Mucosa of gallbladder (tissue), 1 donor: ENCODE results near the gene DDAH1. TPM values are rescaled to one million over a fixed set of nuclear protein-coding genes. Genes with fewer than 3 reads are reported as not detected.

ENCODE experiments used
- DNase-seq: peaks from one replicate; pipeline ENCODE4 v3.0.0-alpha.2; 2020; ENCODE audit warnings: low spot score
- total RNA-seq: library from RNA; stranded (reverse); gene quantifications from one replicate; pipeline ENCODE4 v1.2.1, GENCODE V29; 2021
- donor health status: DM: no; HTN: no; CAD: no.

Gene DDAH1
- total RNA-seq, 1 donor from 2014 or later: 128 TPM

DNA sequence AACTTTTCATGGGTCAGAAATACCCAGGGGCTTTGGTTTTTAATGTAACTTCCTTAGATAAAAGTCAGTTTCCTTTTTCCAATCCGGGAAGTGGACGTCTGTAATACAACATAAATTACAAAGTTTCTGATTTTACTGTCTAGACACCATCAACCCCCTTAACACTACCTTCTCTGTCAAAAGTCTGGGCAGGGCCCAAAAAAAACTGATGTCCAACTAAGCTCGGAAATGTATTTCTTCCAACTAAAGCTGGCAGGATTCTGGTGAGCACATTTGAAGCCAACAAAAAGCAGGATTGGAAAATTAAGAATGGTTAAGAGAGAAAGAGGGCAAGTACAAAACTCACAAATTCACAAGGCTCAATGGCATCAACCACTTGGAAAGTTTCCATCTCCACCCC, 24.3 kb downstream of the DDAH1 start:
- no peak for DNase-seq

DNA sequence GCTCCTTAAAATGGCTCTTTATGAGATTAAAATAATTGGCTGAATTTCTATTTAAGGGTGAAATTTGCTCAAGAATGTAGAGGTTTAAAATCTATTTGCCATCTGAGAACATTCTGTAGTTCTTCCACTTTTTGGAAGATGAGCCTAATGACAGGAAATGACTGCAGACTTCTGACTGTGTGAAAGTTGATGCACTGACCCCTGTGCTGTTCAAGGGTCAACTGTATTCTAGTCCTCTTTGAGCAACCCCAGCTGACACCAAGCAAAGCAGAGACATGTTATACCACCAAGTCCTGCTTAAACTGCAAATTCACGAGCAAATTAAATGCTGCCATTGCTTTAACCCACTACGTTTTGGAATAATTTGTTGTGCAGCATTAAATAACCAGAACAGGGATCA, 26.6 kb downstream of the DDAH1 start:
- no peak for DNase-seq

DNA sequence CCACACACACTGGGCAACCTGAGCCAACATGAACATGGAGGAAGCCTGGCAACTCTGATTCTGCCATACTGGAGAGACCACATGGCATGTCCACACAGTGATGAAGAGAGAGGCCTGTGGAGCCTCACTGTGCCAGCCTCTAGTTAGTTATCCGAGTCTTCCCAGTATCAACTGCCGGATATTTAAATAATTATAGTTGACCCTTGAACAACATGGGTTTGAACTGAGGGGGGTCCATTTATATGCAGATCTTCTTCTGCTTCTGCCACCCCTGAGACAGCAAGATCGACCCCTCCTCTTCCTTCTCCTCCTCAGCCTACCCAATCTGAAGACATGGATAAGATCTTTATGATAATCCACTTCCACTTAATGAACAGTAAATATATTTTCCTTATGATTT, 27.8 kb downstream of the DDAH1 start:
- no peak for DNase-seq

DNA sequence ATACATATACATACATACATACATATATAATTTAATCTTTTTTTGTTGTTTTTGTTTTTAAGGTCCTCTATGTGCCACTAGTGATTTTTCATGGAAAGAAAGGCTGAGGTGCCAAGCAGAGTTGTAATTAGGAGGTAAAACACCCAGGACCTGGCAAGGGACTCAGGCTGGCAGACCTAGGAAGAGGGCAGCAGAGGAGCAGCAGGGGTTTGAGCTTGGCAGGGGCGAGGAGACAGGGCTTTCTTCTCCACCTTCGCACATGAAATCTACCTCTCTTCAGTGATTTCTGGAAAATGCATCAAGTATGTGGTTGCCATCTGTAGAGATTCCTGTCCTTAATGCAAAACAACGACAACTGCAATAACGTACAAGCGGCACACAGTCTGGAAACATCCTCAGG, 31.9 kb downstream of the DDAH1 start:
- DNase-seq: no peak

DNA sequence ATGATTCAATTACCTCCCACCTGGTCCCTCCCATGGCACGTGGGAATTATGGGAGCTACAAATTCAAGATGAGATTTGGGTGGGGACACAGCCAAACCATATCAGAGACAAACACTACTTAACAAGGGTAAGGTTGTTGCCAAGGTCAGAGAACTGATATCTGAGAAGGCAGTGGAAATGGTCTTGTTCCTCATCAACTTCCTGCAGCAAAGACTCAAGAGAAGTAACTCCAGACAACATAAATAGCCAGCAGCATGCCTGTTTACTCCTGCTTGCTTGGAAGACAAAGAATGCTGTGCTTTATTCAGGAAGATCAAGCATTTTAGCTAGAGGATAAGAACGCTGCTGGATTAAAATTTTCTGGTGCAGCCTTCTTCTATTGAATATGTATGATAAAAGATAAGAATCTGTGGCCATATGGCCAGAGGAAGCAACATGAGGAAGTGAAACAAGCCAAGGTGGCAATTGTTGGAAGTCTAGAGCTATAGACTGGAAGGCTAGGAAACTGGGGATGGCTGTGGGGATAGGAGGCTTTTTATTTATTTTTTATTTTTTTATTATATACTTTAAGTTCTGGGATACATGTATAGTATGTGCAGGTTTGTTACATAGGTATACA, 36.4 kb downstream of the DDAH1 start:
- no peak for DNase-seq

DNA sequence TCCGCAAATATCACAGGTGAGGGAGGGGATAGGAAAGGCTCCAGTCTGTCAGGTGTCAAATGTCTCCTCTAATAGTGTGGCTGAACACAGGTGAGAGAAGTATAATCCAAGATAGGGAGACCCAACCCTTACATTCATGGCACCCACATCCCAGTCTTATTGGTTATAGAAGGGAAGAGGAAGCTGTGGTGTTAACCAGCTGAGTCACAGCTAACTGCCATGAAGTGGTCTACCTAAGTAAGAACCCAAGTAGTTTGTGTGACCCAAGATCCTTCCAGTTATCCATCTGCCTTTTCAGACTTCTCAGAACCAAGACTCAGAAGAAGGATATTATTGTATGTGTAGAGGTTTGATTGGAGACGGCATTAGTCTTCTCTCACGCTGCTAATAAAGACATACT, 37.1 kb downstream of the DDAH1 start:
- DNase-seq: no peak

DNA sequence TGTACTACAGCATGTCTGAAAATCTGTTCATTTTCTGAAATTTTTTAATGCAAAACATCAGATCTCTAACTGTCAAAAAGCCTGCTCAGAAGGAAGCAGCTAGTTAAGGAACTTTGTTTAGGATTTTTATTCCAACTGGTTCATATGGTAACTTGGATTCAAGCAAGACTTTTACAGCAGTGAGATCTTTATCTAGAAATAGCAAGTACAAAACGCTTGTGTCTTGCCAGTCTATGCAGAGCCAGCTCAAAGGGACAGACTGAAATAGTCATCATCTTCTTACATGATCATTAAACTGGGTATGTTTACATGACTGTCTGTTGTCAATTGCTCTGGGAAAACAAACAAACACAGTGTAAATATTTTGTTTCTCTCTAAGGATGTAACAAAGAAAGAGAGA, 37.6 kb downstream of the DDAH1 start:
- no peak for DNase-seq

DNA sequence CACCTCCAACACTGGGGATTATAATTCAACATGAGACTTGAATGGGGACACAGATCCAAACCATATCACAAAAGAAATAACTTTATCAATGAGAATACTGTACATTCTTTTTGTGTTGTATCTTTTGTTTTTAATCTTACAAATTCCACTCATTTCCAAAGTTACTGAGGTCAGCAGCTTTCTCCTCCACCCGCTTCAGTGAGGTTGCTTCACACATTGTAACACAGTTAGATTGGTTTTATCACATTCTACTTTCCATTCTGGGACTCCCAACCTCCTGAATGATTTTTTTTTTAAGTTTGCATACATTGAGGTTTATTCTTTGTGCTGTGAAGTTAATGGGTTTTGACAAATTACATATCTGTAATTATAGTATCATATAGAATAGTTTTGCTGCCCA, 43.8 kb downstream of the DDAH1 start:
- DNase-seq: no peak

DNA sequence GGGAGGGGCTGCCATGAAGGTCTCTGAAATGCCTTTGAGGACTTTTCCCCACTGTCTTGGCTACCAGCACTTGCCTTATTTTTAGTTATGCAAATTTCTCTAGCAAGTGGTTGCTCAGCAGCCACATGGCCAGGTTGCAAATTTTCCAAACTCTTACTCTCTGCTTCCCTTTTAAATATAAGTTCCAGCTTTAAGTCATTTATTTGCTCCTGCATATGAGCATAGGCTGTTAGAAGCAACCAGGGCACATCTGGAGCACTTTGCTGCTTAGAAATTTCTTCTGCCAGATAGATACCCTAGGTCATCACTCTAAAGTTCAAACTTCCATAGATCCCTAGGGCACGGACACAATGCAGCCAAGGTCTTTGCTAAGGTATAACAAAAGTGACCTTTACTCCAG, 44.8 kb downstream of the DDAH1 start:
- DNase-seq: no peak

DNA sequence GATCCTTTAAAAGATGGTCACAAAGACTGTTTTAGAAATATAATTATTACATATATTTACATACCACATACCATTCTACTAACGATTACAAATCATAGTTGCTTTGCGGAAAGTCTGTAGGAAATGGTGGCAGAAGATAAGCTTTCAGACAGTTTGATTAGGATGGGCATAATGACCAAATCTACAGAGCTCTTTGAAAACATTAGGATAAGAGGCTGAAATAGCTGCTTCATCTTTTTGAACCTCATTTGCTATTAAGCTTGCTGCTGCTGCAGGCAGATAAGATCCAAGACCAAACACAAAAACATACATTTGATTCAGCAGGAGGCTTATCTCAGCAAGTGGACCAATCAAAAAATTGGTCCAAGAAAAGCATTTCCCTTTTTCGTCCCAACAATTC, 47.1 kb downstream of the DDAH1 start:
- DNase-seq: no peak

DNA sequence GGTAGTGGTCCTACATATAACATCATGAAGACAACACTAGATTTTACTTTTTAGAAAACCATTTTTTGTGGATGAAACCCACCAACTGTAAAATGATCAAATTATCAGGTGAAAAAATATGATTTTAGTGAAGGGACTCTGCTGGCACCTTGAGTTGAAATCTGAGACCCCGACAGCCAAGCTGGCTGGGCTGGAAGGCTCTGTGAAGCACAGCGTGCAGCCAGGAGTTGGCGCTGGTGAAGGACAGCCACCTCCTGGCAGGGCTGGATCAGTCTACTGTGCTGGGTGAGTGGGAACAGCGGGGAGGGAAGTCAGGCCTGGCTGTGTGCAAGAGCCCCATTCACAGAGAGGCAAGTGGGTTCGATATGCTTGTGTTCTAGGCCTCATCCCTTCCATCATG, 47.9 kb downstream of the DDAH1 start:
- no peak for DNase-seq

DNA sequence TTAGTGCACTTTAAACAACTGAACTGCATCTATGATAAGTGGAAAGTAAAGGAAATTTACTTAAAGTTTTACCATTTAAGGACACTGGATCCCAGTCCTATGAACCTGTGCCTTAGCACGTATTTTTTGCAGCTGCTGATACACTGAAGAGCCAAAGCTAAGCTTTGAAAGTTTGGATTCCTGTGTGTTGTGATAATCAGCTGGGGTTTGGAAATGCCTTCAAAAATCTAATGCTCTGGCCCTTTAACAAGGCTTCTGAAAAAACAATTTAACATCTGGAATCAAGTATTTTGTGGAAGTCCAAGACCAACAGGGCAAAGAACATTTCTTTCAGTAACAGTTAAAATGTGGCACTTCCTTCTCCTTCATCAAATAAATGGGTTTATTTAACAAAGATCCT, 51.8 kb downstream of the DDAH1 start:
- DNase-seq: no peak

DNA sequence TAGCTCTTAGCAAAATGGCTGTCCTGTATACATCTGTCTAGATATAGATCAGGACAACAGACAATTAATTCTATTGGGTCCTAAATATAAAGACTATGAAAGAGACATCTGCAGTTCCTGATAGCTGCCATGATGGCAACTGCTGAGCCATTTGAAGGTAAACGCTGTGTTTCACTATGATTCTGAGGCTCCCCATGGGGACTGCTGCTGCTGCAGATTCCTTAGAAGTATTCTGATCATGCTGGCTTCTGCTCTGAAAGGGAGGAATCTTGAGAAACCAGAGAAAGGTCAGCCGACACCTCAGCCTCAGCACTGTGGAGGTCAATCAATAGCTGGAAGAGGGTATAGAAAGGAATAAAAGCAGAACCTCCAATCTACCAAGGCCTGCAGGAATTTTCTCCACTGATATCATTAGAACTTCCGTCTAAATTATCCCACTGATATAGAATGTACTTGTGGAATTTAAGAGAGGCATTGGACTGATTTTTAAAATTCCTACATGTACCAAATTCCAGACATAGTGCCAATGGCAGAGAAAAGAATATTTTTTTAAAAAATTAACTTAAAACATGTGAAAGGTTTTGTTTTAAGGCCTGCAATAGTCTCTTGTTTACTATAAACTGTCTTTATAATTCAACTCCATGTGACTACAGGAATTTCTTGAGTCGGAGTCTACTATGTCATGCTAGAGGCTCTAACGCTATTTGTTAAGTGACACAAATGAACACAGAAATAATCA, 53.2 kb downstream of the DDAH1 start:
- no peak for DNase-seq

DNA sequence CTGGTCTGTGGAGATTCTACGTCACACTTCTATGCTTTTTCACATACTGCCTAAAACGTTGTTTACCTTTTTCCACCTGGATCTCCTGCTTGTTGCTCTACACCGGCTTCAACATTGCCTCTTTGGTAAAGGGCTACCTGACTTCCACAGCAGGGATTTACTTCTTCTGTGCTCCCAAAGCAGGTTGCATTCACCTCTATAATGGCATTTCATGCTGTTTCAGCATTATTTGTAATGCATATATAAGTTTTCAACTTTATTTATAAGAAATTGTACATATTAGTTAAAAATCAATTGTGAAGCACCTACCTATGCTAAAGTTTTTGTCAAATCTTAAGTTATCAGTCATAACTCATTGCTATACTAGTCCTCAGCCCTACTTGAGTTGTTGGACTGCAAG, 55.4 kb downstream of the DDAH1 start:
- no peak for DNase-seq

DNA sequence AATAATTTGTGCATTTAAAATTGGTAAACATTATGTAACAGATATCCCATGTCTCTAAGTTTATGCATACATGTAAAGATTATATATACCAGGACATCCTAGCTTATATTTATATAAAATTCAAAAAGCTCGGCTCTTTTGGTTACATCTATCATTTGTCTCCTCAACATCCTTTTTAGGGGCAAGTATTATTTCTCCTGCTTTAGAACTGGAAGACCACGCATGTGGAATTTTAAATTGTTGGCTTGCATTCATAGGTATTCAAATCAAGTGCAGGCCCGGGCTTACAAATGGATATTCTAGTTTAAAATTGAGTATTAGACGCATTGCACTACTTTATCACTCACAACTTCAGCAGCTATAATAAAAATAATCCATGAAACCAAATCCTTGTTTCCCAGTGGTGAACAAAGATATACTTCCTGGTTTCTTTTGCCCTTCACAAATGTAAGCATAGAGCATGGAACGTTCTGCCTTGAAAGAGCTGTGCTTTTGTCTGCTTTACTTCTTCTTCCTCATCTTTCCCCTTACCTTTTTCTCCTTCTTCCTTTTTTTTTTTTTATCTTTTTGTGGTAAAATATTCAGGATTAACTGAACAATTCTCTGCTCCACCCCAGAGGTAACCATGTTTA, 57.1 kb downstream of the DDAH1 start:
- DNase-seq: no peak

DNA sequence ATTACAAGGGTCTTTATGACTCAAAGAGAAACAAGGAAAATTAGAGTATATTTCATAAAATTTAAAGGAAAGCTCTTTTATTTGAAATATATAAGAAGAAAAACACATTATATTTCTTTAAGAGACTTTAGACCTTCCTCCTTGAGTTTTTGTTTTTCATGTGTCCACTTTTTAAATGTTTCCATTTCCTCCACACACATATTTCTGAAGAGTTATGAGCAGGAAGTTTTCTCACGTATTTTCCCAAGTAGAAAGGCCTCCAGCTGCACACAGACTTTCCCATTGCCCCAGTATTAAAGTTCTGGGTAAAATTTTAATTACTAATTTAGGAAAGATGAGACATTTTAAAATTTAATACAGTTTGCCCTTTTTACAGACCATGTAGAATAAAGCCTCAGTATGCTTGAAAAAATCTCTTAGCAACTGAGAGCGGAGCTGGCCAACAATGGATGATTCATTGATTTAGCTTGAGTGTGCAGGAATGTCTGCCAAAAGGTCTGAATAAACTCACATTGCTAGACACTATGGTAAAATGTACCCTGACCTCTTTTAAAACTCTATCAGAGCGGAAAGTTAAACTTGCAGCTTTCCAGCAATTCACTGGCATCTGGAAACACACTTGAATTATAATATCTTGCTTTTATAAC, 57.9 kb downstream of the DDAH1 start:
- DNase-seq: peak; percentile 71

DNA sequence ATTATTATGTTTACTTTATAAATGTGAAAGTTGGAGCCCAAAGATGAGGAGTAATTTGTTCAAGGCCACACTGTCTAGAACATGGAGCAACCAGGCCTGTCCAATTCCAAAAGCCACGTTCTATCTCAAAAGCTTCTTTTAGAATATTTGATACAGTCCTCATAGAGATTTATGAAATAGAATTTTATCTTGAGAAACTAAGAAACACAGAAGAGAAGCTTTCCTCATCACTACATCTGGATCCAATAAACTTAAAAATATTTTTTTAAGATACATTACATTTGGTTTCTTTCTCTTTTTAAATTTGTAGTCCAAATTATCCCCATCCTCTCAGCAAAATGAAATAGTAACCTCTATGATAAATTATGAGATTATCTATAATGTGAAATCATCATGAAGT, 58.9 kb downstream of the DDAH1 start:
- no peak for DNase-seq

DNA sequence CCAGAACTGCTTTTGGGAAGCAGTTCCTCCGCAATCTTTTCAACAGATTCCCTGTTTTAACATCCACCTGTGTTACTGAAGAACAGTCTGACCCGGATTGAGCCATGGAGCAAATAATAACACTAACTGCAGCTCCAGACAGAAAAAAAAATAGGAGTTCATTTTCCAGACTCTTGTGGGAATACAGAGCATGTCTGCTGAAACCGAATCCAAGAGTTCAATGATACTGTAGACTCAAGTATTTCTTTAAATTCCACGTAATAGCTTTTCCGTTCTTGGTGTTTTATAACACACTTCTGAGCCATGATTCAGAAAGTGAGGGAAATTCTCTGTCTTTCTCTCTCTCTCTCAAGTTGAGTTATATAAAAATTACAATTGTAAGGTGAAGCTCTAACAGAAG, 60.6 kb downstream of the DDAH1 start:
- no peak for DNase-seq

DNA sequence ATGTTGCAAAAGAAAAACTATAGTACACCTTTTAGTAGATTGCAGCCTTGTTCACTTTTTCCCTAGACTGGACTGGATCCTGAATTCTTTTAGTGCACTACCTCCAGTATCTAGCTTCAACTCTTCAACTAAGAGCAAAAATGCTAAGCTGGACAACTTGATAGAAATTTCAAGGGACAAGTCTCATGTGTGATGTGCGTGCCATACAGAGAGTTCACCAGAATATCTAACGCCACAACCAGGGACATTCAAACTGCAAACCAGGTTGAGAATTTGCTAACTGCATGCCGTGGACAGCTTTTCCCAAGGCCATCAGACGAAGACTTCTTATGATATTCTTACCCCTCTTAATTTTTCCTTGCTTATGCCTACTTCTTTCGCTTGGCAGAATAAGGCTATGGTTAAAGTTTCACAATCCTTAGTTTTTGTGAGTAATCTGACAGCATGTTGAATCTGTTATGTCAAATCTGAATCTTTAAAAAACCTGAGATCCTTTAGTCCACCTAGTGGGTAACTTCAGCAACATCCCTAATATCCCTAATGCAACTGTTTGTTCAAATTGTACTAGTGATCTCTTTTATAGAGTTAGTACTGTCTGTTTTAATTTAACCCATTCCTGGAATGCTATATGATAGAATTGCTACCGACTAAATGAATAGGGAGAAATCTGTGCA, 66.4 kb downstream of the DDAH1 start:
- no peak for DNase-seq

DNA sequence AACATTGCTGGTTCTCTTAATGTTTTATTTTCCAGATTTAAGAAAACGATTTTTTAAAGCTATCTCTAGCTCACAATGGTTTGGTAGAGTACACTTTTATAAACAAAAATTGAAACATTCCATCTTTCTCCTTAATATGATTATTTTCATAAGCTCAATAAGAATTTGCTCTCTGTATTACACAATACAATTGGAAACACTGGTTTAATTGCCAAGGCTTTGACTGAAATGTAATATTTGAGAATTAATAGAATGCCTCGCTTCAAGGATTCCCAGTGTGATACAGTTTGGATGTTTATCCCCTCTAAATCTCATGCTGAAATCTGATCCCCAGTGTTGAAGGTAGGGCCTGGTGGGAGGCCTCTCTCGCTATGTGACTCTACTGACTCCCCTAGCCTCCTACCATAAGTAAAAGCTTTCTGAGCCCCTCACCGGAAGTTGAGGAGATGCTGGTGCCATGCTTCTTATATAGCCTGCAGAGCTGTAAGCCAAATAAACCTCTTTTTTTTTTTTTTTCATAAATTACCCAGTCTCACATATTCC, 67.4 kb downstream of the DDAH1 start:
- no peak for DNase-seq

DNA sequence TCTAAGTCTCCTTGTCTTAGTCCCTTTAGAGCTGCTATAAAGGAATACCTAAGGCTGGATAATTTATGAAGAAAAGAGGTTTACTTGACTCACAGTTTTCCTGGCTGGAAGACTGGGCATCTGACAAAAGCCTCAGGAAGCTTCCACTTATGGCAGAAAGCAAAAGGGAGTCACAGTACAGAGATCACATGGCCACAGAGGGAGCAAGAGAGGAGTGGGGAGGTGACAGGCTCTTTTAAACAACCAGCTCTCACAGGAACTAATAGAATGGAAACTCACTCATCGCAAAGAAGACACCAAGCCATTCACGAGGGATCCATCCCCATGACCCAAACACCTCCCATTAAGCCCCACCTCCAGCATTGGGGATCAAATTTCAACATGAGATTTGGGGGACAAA, 68.8 kb downstream of the DDAH1 start:
- DNase-seq: no peak

DNA sequence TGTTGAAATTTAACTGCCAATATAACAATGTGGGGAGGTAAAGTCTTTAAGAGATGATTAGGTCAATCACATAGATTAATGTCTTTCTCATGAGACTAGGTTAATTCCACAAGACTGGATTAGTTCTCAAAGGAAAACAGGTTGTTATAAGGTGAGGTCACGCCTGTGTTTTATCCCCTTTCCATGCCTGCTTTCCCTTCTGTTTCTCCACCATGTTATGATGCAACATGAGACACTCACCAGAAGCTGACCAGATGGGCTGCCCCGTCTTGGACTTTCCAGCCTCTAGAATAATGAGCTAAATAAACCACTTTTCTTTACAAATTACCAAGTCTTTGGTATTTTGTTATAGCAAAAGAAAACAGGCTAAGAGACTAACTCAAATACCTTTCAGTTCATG, 70.8 kb downstream of the DDAH1 start:
- DNase-seq: no peak
